Ovary (tissue), 9 donors: ENCODE data around the gene ARHGDIB. TPM values are rescaled to one million over a fixed set of nuclear protein-coding genes. Genes with fewer than 3 reads are reported as not detected.

Source experiments
- DNase-seq, 5 donors: peaks; one replicate each; pipeline ENCODE4 v3.0.0-alpha.2; 2019 to 2020
- H3K27ac ChIP-seq, 2 donors: fragments of 200-600 bp; one replicate each; pipeline versions ENCODE4 v1.5.1 to v1.8.0; 2019 to 2022
- H3K27me3 ChIP-seq: fragments of 200-600 bp; one replicate; pipeline ENCODE4 v1.8.0; 2022
- H3K36me3 ChIP-seq: fragments of 200-600 bp; sonication (generic); one replicate; pipeline ENCODE4 v1.5.1; 2019
- H3K4me1 ChIP-seq: one replicate; pipeline ENCODE4 v1.8.1; 2013; ENCODE audit warnings: mild to moderate bottlenecking, moderate library complexity; ENCODE audit not compliant: insufficient read depth
- H3K4me3 ChIP-seq: fragments of 200-600 bp; sonication (generic); one replicate; pipeline ENCODE4 v1.5.1; 2017
- H3K9me3 ChIP-seq, 2 donors: fragments of 200-600 bp in 1 of 2; sonication (generic) in 1 of 2; one replicate each; pipeline versions ENCODE4 v1.5.1 to v1.8.1; 2013 to 2019; ENCODE audit warnings: mild to moderate bottlenecking in 1 of 2, moderate library complexity in 1 of 2
- CTCF ChIP-seq, 3 donors: fragments of 450-650 bp in 2 of 3; fragments of 200-600 bp in 1 of 3; IDR thresholded peaks; one replicate each; pipeline versions ENCODE4 v1.5.1 to v1.8.0; 2016 to 2022; ENCODE audit warnings: antibody characterized with exemption in 3 of 3, mild to moderate bottlenecking in 1 of 3
- EP300 ChIP-seq: sonication (generic); formaldehyde crosslinking; IDR thresholded peaks from one replicate; pipeline ENCODE4 v1.6.1; 2017; ENCODE audit warnings: antibody characterized with exemption
- POLR2A ChIP-seq: fragments of 450-650 bp; IDR thresholded peaks from one replicate; pipeline ENCODE4 v1.6.1; 2017; ENCODE audit warnings: antibody characterized with exemption, mild to moderate bottlenecking, moderate library complexity
- WGBS, 3 donors: extraction: QIAGEN DNeasy Blood & Tissue Kit in 1 of 3; methylation state at CpG; one replicate each; pipeline versions ENCODE4 v1.1.5 to v1.1.7; 2013 to 2017; 5-methylcytosine and 5-hydroxymethylcytosine counted together
- intact Hi-C, 4 donors: fragments of 100-400 bp; cut with DNase I; formaldehyde crosslinking; loops; one replicate each; pipeline versions ENCODE4 v1.11.0 to v1.15.1; 2022 to 2023
- polyA plus RNA-seq, 2 donors: library from polyadenylated mRNA; stranded (reverse); fragments of 200-250 nt in 1 of 2; fragments of 350-450 nt in 1 of 2; fragmentation: Illumina TruSeq in 1 of 2; extraction: RNeasy Lipid Tissue Mini Kit (QIAGEN cat#74804) in 1 of 2; gene quantifications; one replicate each; pipeline ENCODE4 v1.2.3, GENCODE V29; 2013 to 2014
- total RNA-seq, 7 donors: library from RNA; depleted of rRNA in 2 of 7; stranded (reverse); fragments of >200 nt in 2 of 7; fragmentation: NEBNext Ultra II Directional in 3 of 7; extraction: Animal tissue kit (Norgen Biotek cat#: 25700) in 3 of 7; gene quantifications; one replicate each; pipeline versions ENCODE4 v1.1.0 to v1.2.4, GENCODE V29; 2016 to 2023
- donor health status: DM: no; HTN: no; CAD: no; lungs with moderate emphysema.
- donor health status: DM: no; HTN: no; CAD: no.
- donor health status: Bipolar disorder and iron deficiency.
- donor health status: DM: yes; HTN: yes; CAD: no.
- donor health status: DM: no; HTN: no; CAD: no.
- donor health status: DM: yes; HTN: yes; CAD: no.

ARHGDIB gene
- total and polyA plus RNA-seq, 9 donors = 16.0 to 212 (median 36.6) TPM

GRCh38 chr12:14892726-14893505, 68.5 kb downstream of the ARHGDIB start:
- Histone ChIP-seq H3K27ac (peak overlapping the region; percentile 31 to 74), H3K4me1 (peaks cover 9% of the 10 kb centered on the region), H3K36me3 (no peaks in the 10 kb centered on the region), H3K9me3 (no peaks in the 10 kb centered on the region), H3K4me3 (no peak overlapping the region), H3K27me3 (no peaks in the 10 kb centered on the region)
- intact Hi-C loops = loop anchor here in 3 of 4 donors (2.0 to 10.0 kb wide), 4 partner anchors 48 to 62 kb away; partner anchors contain the start of gene ART4 (in 1 of the 3)
- peak; percentile 56 to 85 (median 74) for DNase-seq
- WGBS, 3 donors = 19 to 25% (median 21%) methylated on average over 7 of the region's 7 CpGs
- TF ChIP-seq EP300 (no peak), CTCF (IDR thresholded peaks at IDR 0.05) (peak in 2 of 3 donors; percentile 29 to 34), POLR2A (no peak)

Other genes starting within 250 kb of the ARHGDIB start
- 10 to 100 TPM; 12.9 to 68.2 (median 50.5) TPM for gene WBP11, start 158.1 kb downstream of the ARHGDIB start, total RNA-seq
- 10 to 100 TPM; 21.1 to 84.1 TPM for gene WBP11, start 158.1 kb downstream of the ARHGDIB start, polyA plus RNA-seq
- gene C12orf60, start 157.9 kb downstream of the ARHGDIB start, total RNA-seq = 1 to 10 TPM in 3 of 7 donors, under 1 TPM in 4; 0.60 to 1.2 (median 0.82) TPM
- gene C12orf60, start 157.9 kb downstream of the ARHGDIB start, polyA plus RNA-seq = 1 to 10 TPM in 1 of 2 donors, under 1 TPM in 1; 0.50 to 1.9 TPM
- under 1 TPM in 1 of 7 donors, not detected in 6; 0.15 TPM for gene SMCO3, start 147.4 kb downstream of the ARHGDIB start, total RNA-seq
- under 1 TPM; 0.04 to 0.30 TPM for gene SMCO3, start 147.4 kb downstream of the ARHGDIB start, polyA plus RNA-seq
- gene ART4, start 118.1 kb downstream of the ARHGDIB start, total RNA-seq = 1 to 10 TPM in 2 of 7 donors, under 1 TPM in 5; 0.05 to 3.3 (median 0.41) TPM
- 1 to 10 TPM in 1 of 2 donors, under 1 TPM in 1; 0.69 to 5.6 TPM for gene ART4, start 118.1 kb downstream of the ARHGDIB start, polyA plus RNA-seq
- 1,000 to 10,000 TPM in 1 of 7 donors, 100 to 1,000 TPM in 6; 109 to 1,029 (median 431) TPM for gene MGP, start 75.7 kb downstream of the ARHGDIB start, total RNA-seq
- gene MGP, start 75.7 kb downstream of the ARHGDIB start, polyA plus RNA-seq = 1,000 to 10,000 TPM in 1 of 2 donors, 100 to 1,000 TPM in 1; 259 to 2,243 TPM
- 10 to 100 TPM in 1 of 7 donors, 1 to 10 TPM in 4, under 1 TPM in 1, not detected in 1; 0.35 to 83.8 (median 1.9) TPM for gene ERP27, start 23.1 kb downstream of the ARHGDIB start, total RNA-seq
- 1 to 10 TPM in 1 of 2 donors, under 1 TPM in 1; 0.64 to 2.0 TPM for gene ERP27, start 23.1 kb downstream of the ARHGDIB start, polyA plus RNA-seq
- not detected for gene PDE6H, start 11.4 kb upstream of the ARHGDIB start, total RNA-seq
- not detected for gene PDE6H, start 11.4 kb upstream of the ARHGDIB start, polyA plus RNA-seq